HS-5 (cell line): ENCODE data around the gene RNF145.

Experiments
- DNase-seq: peaks from one replicate; pipeline ENCODE4 v3.0.0-alpha.2; 2012; ENCODE audit warnings: low read depth

Gene RNF145

DNA sequence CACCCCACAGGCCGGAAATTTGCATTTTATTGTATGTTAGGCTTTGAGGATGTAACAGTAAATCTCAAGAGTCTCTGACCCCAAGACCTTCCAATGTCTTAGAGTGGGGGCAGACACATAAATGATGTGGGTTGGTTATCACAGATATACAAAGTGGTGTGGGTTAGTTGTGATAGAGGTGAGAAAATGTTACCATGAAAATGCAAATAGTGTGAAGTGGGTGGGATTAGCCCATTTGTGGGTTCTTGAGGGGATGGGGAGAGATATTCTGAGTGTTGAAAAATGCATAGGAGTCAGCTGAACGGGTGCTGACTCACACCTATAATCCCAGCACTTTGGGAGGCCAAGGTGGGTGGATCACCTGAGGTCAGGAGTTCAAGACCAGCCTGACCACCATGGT lies 7.9 kb upstream of the RNF145 start:
- no peak for DNase-seq

DNA sequence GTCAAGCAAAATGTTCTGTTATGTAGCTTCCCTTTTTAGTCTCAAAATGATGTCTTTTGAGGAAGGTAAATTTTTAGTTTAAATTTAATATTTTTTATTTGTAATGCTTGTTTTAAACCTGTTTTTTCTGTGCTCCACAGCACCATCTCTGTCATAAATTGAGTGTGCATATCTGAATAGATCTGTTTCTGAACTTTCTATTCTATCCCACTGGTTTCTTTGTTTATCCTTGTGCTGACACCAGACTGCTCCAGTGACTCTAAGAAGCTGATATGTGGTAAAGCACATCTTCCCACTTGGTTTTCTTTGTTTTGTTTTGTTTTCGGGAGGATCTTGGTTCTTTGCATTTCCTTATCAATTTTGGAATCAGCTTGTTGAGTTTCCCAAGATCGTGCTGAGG lies 7.1 kb upstream of the RNF145 start:
- DNase-seq: no peak

DNA sequence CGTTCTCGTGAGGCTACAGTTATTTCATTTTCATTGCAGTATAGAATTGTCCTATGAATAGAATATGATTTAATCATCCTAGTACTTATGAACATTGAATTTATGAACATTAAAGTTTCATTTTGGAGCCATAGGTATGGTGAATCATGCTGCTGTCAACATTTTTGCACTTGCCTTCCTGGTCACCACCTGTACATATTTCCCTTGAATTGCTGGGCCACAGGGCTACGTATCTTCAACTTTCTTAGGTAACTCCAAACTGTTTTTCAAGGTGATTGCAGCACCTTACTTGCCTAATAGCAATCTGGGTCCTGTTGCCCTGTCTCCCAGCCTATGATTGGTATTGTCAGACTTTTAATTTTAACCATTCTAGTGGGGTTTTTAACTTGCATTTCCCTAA lies 6.5 kb upstream of the RNF145 start:
- DNase-seq: no peak

DNA sequence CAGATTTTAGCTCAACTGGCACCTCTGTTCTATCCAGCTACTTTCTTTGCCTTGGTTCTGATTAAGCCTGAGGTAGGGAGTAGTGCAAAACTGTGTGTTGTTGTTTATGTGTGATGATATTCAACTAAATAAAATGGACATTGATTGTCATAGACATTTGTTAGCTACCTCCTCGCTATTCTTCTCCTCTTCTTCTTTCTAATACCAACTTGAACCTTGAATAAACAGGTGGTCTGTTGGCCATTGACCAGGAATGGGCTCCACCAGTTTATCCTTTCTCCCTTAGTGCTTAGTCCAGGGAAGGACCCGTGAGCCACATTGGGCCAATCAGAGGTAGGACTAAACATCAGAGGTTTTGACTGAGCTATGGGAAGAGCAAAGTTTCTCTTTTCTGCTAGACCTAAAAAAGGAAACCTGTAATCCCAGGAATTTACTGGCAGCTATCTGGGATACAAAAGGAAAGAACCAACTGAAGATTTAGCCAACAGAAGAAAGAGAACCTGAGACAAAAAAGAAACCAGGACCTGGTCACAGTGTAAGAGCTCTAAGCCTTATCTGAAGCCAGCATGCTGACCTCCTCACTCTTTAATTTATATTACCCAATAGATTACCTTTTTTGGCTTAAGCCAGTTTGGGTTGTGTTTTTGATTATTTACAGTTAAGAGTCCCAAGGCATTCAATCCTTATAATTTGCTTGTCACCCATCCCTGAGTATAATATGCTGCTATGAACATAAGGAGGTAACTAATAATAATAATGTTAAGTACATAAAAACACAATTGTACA lies 5.3 kb upstream of the RNF145 start:
- no peak for DNase-seq

DNA sequence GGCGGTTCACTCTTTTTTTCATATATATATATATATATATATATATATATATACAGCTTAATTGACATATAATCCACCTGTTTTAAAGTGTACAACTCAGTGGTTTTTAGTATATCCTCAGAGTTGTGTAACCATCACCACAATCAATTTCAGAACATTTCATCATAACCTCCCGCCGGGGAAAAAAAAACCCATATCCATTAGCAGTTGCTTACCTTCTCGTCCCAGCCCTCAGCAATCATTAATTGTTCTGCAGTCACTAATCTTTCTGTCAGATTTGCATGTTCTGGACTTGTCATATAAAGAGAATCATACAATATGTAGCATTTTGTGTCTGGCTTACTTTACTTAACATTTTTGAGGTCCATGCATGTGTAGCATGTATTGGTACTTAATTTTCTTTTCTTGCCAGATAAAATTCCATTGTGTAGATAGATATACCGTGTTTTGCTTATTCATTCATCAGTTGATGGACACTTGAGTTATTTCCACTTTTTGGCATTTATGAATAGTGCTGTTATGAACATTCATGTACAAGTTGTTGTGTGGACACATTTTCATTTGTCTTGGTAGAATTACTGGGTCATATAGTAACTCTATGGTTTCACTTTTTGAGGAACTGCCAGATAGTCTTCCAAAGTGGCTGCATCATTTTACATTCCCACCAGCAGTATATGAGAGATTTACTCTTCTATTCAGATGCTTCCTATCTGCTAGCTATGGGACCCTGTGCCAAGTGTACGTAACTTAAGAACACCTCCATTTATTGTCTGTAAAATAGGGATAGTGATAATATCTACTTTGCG lies 3.5 kb upstream of the RNF145 start:
- no peak for DNase-seq

DNA sequence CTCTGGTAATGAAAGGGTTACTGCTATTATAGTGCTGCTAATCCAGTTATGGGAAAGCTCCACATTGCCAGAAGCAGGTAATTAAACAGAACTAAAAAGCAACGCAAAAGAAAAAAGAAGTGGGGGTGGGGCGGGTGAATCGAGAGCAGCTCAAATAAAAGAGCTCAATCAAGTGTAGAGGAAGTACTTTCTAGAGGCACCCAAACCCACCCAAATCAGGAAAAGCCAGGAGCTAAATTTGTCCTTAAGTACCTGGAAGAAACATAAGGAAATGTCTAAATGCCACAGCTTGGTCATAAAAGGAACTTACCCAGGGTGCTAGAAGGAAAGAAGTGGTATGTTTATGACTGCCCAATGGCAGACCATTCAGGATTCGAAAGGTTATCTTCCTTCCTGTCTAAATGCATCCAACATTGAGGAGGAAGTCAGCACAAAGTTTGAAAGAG lies 2.4 kb upstream of the RNF145 start:
- no peak for DNase-seq

DNA sequence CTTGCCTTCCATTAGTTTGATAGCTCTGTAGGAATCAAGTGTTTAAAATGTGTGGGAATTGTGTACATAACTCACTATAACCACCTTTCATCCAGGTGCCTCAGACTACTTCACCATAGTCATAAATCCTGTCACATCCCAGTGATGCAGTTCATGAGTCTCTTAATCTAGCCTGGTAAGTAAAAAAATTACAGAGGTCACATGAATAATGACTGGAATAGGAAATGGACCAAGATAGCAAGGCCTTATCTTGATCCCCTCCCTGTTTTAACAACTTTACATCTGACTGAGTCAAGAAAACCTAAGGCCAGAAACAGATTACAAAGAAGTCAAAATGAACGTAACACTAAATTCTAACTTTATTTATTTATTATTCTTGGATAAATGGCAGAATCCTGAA lies 1.5 kb upstream of the RNF145 start:
- no peak for DNase-seq

DNA sequence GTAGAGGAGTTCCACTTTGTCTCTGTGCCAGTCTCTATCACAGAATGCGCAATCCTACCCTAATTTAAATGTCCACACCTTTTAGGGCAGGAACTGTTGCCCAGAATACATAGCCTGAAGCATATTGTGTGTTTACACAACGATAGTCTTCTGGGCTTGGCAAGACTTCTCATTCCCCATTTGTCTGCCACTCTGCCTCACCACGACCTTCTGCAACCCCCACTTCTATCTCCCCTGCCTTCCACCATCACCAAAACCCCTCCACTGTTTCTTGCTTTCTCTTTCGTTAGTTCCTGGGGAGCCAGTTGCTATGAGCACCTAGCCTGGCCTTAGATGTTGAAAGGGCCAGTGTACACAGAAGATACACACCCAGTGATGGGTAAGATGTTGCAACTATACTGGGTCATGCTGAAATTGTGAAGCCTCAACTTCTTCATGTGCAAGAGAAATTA lies 883 bp upstream of the RNF145 start:
- no peak for DNase-seq

DNA sequence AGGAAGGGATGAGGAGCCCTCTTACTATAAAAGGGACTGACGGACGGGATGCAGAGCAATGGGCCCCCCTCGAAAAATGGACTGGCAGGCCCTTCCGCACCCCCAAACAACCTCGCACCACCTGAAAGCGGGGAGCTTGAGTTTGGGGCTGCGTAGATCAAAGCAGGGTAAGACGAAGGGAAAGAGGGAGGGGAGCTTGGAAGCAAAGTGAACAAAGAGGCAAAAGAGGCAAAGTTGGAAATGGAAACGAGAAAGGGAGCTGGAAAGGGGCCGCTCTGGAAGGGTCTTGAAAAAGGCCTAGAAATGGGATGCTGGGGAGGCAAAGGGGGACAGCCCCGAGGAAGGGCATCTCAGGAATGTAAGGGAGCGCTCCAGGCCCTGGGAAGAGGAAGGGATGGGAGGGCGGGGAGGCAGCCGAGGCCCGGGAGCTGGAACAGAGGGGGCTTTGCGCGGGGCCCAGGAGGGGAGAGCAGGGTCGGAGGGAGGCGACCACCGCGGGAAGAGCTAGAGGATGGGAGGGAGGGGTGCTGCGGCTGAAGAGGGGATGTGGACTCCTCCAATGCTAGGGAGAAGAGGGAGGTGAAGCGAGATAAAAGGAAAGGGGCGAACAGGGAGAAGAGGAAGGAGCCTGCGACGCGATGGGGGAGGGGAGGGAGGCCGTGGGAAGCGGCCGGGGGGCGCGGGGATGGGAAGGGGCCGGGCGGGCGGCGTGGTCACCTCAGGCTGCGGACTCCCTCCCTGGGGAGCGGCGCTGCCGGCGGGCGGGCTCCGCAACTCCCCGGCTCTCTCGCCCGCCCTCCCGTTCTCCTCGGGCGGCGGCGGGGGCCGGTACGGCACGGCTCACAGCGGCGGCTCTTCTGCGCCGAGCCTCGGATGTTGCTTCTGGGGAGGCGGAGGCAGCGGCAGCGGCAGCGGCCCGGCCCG lies 577 bp downstream of the RNF145 start:
- DNase-seq: no peak

DNA sequence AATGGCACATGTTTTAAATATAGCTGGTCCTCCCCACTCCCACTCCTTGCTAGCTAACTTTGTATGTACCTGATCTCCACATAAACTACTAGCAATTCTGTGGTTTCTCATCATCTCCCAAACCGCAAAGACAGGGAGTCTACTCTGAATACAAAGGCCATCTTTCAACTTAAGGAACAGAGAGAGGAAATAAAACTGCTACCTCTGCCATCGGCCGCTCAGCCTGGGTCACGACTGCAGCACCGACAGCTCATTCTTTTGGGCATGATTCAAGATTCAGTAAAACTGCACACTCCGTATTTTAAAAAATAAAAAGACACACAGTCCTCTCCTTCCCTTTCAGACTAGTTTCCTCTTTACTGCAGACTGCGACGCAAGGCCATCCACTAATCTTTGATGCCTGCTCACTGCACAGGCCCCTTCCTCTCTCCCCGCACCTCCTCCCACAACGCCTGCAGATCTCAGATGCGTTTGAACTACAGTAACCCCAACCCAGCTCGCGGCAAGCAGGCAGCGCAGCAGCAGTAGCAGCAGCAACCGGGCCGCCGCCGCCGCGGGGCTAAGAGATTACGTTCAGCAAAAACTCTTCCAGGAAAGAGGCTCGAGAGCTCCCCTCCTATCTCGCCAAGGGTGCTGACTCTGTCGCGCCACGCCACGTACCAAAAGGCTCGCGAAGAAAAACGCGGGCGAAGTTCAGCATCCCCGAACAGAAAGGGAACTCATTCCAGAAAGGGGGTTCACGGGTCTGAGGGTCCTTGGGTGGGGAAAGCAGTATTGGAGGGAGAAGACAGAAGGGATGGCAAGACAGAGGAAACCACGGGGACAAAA lies 1.5 kb downstream of the RNF145 start:
- peak; percentile 66 for DNase-seq

DNA sequence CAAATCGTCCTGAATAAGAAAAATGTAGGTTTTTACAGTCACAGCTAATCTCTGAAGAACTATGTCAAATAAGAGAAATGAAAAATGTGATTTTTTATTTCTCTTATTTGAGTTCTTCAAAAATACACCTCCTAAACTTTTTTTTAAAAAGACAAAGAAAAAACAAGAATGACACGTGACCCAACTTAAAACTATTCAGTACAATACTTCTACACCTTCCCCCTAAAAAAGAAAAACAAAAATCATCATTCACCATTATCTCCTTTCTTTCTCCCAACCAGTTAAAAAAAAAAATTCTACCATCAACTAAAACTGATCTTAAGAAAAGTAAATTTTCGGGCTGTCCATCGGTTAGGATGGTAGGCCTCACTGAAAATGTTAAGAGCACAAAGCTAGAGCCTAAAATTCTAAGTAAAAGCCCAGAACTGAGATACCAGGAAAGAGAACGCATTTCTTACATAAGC lies 2.1 kb downstream of the RNF145 start:
- no peak for DNase-seq

DNA sequence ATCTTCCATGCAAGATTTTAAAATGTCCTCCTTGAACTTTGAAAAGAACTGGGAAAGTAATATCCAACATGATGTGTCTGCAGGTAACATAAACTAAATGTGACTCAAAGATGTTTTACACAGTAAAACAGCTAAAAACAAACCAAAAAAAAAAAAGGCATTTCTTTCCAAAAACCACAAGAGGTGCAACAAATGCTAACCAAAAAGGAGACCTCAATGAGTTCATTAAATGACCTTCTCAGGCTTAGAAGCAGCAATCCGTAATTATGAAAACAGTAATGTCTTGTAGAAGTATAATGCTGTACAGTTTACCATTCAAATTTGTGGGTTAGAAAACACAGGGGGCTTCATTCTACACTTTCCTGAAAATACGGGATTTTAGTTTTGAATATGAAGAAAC lies 2.5 kb downstream of the RNF145 start:
- no peak for DNase-seq

DNA sequence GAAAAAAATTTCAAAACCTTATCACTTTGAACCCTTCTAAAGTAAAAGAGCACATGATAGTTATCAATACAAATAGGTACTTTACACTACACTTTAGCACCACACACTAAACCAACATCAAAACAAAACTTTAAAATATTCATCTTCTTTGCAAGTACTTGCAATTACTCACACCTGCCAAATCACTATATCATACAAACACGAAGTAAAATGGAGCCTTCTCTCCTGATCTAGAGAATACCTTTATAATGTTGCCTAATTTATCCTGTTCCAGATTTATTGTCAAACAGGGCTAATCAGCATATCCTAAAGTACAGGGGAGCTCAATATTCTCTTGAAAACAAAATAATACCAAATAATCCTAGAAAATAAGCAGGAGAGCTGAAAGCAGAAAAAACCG lies 3.0 kb downstream of the RNF145 start:
- DNase-seq: no peak

DNA sequence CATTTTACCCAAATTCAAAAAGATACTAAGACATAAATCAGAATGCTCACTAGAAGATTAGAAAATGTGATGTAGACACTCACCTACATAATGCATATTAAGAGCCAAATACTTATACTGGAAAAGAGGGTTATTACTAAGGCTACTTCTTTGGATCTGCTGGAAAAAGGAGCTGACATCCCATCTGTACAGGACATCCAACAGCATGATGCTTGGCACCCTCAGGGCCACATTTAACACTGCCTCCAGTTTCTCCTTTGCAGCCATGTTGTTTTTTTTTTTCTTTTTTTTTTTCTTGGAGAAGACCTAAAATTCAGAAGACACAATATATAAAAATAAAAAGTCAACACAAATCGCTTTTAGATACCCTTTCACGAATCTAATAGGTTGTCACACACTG lies 6.0 kb downstream of the RNF145 start:
- DNase-seq: no peak

DNA sequence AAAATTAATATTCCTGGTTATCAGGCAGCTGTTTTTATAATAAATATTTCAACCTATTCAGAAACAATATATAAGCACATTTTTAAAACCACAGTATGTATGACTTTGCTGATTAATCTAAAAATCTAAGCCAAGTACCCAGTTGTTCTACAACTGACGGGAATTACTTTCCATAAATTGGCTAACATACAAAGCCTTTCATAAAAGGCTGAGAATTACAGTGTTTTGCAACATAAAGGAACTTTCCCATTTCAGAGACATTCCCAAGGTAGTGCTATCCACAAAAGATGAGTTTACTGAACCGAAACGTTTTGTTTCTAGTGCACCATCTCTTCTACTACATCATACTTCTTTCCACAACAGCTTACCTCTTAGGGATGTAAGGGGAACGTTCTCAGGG lies 7.2 kb downstream of the RNF145 start:
- DNase-seq: no peak

DNA sequence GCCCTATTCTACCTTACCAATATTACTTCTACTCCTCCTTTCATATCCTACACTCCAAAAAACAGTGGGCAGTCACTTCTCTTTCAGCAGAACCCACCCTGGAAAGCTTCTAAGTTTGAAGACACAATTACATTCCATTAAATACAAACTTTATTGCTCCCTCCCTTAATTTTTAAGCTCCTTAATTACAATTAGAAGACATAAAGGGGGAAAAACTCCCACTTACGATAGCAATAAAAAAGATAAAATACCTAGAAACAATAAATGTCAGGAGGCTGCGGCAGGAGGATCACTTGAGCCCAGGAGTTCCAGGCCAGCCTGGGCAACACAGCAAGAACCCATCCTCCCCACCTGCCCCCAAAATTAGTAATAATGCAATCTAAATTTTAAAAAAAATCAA lies 9.6 kb downstream of the RNF145 start:
- DNase-seq: no peak

DNA sequence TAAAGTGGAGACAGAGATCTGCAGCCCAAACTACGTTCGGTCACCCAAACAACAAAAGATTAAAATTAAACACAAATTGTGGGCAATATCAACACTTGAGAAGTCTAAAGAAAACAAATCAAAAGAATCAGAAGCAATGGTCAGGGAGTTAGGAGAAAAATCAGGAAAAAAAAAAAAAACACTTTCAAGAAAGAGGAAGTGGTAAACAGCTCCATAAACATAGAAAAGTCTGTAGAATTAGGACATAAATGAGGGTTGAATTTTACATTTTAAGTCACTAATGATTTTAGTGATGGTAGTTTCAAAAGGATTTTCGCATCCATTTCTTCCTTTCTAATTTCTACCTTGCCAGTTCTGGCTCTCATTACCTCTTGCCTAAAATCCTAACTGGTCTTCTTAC lies 10.1 kb downstream of the RNF145 start:
- no peak for DNase-seq

DNA sequence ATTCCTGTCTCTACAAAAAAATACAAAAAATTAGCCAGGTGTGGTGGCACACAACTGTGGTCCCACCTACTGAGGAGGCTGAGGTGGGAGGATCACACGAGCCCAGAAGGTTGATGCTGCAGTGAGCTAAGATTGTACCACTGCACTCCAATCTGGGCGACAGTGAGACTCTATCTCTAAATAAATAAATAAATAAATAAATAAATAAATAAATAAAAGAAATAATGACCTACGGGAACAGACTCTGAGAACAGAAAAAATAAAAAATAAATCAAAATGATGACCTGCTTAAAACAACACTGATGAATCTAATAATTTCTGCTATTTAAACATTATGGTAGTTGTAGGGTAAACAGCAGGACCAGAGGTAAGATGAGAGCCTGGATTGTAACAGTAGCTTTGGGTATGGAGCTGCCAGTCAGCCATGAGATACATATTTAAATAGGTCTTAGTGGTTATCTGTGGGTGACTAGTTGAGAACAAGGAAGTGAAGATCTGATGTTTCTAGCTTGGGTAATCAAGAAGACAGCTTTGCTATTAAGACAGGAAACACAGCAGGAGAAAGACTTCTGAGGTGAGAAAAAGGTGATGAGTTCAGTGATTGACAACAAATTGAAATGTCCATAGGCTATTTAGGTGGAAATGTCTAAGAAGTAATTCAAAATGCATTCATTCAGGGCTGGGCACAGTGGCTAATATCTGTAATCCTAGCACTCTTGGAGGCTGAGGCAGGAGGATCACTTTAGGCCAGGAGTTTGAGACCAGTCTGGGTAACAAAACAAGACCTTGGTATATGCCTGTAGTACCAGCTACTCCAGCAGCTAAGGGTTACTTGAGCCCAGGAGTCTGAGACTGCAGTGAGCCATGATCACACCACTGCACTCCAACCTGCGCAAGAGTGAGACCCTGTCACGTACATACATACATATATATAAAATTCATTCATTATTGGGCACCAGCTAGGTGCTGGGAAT lies 11.0 kb downstream of the RNF145 start:
- DNase-seq: no peak

DNA sequence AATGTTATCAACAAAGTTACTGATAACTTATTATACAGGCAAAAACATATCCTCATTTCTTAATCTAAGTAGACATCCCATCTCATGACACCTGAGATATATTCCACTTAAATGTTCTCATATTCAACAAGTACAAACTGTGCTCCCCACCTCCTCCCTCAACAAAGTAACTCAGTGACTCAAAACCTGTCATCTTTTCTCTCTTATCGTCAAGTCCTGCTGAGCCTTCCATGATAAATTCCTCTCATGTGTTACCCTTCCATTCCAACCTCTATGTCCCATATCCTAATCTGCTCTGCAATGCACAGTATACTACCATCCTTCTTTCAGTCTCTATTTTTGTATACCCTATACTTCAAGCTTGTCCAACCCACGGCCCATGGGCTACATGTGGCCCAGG lies 13.6 kb downstream of the RNF145 start:
- no peak for DNase-seq

DNA sequence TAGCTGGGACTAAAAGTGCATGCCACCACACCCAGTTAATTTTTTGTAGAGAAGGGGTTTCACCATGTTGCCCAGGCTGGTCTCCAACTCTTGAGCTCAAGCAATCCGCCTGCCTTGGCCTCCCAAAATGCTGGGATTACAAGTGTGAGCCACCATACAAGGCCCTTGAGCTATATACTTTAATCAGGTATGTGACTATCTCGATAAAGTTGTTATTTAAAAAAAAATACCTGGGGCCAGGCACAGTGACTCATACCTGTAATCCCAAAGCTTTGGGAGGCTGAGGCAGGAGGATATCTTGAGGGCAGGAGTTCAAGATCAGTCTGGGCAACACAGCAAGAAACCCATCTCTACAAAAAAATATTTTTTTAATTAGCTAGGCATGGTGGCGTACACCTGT lies 19.2 kb downstream of the RNF145 start:
- no peak for DNase-seq
